GM12865 (cell line): Measurements from ENCODE around the gene MAST2.

ENCODE experiments used
- DNase-seq: peaks from one replicate; pipeline ENCODE4 v3.0.0; 2010; ENCODE audit warnings: low read depth
- H3K4me3 ChIP-seq: 2 replicates; pipeline ENCODE4 v1.5.1; 2011; ENCODE audit warnings: mild to moderate bottlenecking, low read depth, low read length, control low read depth
- TF ChIP-seq, protein P1 (sequence below): IDR thresholded peaks from 2 replicates; pipeline ENCODE4 v1.5.1; 2011; ENCODE audit warnings: low read length, control low read depth, low read depth, inconsistent platforms; ENCODE audit not compliant: insufficient read depth; ENCODE audit errors: missing control alignments

MAST2 gene

DNA sequence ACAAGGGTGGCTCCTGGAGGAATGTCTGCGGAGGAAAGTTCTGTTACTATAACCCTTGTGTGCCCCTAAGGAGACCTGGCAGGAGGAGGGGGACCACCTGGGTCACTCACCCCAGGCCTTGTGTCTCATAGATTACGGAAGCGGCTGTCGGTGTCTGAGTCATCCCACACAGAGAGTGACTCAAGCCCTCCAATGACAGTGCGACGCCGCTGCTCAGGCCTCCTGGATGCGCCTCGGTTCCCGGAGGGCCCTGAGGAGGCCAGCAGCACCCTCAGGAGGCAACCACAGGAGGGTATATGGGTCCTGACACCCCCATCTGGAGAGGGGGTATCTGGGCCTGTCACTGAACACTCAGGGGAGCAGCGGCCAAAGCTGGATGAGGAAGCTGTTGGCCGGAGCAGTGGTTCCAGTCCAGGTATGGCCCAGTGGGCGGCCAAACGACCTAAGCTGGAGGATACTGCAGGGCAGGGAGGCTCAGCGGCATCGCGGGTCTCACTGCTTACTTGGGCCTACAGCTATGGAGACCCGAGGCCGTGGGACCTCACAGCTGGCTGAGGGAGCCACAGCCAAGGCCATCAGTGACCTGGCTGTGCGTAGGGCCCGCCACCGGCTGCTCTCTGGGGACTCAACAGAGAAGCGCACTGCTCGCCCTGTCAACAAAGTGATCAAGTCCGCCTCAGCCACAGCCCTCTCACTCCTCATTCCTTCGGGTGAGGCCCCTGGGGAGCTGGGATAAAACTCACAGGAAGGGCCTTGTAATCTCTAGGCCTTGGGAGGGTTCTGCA lies 227.7 kb downstream of the MAST2 start:
- no peak overlapping the region for H3K4me3 ChIP-seq
- TF ChIP-seq, protein P1, sequence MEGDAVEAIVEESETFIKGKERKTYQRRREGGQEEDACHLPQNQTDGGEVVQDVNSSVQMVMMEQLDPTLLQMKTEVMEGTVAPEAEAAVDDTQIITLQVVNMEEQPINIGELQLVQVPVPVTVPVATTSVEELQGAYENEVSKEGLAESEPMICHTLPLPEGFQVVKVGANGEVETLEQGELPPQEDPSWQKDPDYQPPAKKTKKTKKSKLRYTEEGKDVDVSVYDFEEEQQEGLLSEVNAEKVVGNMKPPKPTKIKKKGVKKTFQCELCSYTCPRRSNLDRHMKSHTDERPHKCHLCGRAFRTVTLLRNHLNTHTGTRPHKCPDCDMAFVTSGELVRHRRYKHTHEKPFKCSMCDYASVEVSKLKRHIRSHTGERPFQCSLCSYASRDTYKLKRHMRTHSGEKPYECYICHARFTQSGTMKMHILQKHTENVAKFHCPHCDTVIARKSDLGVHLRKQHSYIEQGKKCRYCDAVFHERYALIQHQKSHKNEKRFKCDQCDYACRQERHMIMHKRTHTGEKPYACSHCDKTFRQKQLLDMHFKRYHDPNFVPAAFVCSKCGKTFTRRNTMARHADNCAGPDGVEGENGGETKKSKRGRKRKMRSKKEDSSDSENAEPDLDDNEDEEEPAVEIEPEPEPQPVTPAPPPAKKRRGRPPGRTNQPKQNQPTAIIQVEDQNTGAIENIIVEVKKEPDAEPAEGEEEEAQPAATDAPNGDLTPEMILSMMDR = no peak
- no peak for DNase-seq

DNA sequence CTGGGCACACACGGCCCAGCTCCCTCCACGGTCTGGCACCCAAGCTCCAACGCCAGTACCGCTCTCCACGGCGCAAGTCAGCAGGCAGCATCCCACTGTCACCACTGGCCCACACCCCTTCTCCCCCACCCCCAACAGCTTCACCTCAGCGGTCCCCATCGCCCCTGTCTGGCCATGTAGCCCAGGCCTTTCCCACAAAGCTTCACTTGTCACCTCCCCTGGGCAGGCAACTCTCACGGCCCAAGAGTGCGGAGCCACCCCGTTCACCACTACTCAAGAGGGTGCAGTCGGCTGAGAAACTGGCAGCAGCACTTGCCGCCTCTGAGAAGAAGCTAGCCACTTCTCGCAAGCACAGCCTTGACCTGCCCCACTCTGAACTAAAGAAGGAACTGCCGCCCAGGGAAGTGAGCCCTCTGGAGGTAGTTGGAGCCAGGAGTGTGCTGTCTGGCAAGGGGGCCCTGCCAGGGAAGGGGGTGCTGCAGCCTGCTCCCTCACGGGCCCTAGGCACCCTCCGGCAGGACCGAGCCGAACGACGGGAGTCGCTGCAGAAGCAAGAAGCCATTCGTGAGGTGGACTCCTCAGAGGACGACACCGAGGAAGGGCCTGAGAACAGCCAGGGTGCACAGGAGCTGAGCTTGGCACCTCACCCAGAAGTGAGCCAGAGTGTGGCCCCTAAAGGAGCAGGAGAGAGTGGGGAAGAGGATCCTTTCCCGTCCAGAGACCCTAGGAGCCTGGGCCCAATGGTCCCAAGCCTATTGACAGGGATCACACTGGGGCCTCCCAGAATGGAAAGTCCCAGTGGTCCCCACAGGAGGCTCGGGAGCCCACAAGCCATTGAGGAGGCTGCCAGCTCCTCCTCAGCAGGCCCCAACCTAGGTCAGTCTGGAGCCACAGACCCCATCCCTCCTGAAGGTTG lies 231.4 kb downstream of the MAST2 start:
- TF ChIP-seq, protein P1 = no peak
- H3K4me3 ChIP-seq = no peak overlapping the region
- DNase-seq = no peak

DNA sequence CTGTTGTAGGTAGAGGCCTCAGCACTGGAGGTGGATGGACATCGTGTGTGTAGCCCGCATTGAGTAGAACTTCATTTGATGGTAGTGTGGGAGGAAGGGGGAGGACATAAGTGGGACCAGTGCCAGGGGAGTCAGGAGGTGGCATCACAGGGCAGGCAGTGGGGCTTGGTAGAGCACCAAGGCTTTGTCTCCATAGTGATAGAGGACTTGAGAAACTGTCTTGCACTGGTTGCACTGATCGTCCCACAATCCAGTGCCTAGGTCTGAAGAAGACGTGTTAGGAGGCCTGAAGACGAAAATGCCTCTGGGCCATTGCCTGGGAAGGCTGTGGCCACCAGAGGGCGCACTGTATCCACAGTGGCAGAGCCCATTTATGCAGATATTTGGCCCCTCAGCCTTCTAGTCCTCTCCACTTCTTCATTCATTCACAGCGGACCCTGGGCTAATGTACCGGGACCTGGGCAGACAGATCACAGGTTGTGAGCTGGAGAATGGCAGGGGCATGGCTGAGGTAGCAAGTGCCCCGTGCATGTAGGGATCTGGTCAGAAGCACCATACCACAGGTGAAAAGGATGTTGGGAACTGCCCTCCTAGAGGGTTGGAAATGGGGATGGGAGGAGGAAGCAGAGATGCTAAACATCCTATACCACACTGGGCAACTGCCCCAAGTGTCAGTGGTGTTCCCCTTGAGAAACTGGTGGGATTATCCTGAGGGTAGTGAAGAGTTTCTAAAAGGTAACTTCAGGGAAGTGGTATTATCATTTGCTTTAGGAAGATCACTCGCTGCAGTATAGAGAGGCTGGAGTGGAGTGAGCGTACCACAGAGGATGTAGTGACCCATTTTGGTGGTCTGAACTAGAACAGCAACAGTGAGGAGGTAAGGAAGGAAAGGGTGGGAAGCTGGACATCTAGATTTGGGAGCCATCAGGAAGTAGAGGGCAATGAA lies 233.8 kb downstream of the MAST2 start:
- no peak overlapping the region for H3K4me3 ChIP-seq
- TF ChIP-seq, protein P1 = peak; percentile 96
- peak; percentile 89 for DNase-seq

DNA sequence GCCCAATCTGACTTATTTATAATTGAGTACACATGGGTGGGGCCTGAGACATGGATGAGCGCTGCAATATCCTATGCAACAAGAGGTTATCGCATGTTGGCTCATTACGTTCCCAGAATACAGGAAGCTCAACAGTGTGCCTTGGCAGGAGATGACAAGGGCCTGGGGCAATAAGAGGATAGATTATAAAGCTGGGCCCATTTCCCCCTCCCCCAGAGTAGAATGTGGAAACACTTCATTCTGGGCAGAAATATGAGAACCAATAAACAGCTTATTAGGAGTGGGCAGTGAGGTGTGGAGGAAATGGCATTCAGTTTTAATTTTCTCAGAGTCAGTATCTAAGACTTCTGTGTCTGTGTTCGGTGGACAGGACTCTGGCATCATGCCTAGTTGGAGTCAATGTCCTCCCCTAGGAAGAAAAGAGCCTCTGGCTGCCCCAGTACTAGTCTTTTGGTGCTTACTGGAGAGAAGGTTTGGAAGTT lies 236.2 kb downstream of the MAST2 start:
- TF ChIP-seq, protein P1 = no peak
- no peak for DNase-seq

DNA sequence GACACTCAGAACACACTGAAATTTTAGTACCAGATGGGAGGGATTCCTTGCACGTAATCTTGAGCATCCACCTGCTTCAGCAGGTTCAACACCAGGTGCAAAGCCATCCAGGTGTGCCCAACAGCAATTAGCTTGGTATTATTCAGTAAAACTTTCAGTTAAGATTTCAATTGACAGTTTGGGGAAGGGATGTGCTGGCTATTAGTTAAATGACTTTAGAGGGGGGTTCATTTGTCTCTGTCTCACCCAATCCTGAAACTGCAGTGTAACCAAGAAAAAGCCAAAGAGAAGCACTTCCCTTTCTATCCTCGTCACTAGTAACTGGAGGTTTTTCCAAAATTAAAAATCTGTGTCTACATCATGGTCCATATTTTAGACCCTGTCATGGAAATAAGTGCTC lies 238.1 kb downstream of the MAST2 start:
- H3K4me3 ChIP-seq = no peak overlapping the region
- TF ChIP-seq, protein P1 = no peak
- peak; percentile 50 for DNase-seq

More for the DNA sequence above, 236.2 kb downstream of the MAST2 start:
- H3K4me3 ChIP-seq = no peak overlapping the region

DNA sequence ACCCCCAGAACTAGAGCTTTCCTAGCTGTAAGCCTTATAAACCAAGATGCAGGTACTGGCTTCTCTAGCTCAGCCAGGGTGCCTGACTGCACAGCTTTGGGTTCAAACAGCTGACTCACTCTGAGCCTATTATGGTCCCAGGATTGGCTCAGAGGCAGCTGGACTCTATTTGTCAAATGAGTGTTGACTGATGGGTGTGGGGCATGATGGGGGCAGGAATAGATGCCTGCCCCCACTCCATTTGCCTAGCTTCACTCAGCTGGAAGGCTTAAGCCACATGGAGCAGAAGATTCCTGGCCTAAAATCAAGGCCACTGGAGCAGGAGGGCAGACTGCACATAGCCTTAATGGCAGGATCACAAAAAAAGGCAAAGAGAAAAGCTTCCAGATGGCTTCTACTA lies 238.6 kb downstream of the MAST2 start:
- H3K4me3 ChIP-seq = no peak overlapping the region
- no peak for DNase-seq
- TF ChIP-seq, protein P1 = no peak
